DND-41 (cell line): Measurements from ENCODE around the gene DIPK2A.

Experiments used
- ATAC-seq: fragments of 200-7000 bp; cut with Tn5 transposase; 3 replicates; pipeline ENCODE4 v1.9.1; 2021; ENCODE audit warnings: low read depth; ENCODE audit not compliant: insufficient read depth
- DNase-seq: peaks from one replicate; pipeline ENCODE4 v3.0.0-alpha.2; 2020
- H2AFZ ChIP-seq: 2 replicates; pipeline ENCODE4 v1.6.0; 2012; ENCODE audit warnings: low read depth, low read length
- H3K27ac ChIP-seq: 2 replicates; pipeline ENCODE4 v1.5.1; 2012; ENCODE audit warnings: low read length, inconsistent platforms
- H3K27me3 ChIP-seq: fragments of 200-600 bp; sonication (generic); 2 replicates; pipeline ENCODE4 v1.6.0; 2012; ENCODE audit warnings: low read length, mild to moderate bottlenecking, inconsistent platforms; ENCODE audit not compliant: insufficient read depth, poor library complexity
- H3K36me3 ChIP-seq: 2 replicates; pipeline ENCODE4 v1.5.1; 2012; ENCODE audit warnings: low read length, inconsistent platforms; ENCODE audit not compliant: insufficient read depth
- H3K4me1 ChIP-seq: 2 replicates; pipeline ENCODE4 v1.5.1; 2012; ENCODE audit warnings: mild to moderate bottlenecking, low read length; ENCODE audit not compliant: insufficient read depth
- H3K4me2 ChIP-seq: 2 replicates; pipeline ENCODE4 v1.6.0; 2012; ENCODE audit warnings: mild to moderate bottlenecking, moderate library complexity, low read length, inconsistent platforms; ENCODE audit not compliant: insufficient read depth
- H3K4me3 ChIP-seq, 2 experiments: fragments of 200-600 bp in 1 of 2; shearing (Covaris generic) in 1 of 2; 2 replicates each; pipeline ENCODE4 v1.5.1; 2012 to 2016; ENCODE audit warnings: inconsistent platforms in 2 of 2, low read length in 2 of 2, mild to moderate bottlenecking in 2 of 2, low read depth in 1 of 2, moderate library complexity in 1 of 2
- H3K79me2 ChIP-seq: 2 replicates; pipeline ENCODE4 v1.6.0; 2012; ENCODE audit warnings: low read length, inconsistent platforms; ENCODE audit not compliant: insufficient read depth
- H3K9ac ChIP-seq: 2 replicates; pipeline ENCODE4 v1.6.0; 2012; ENCODE audit warnings: low read depth, mild to moderate bottlenecking, inconsistent platforms, low read length, moderate library complexity
- H3K9me3 ChIP-seq: 2 replicates; pipeline ENCODE4 v1.5.1; 2012; ENCODE audit warnings: low read length, moderate library complexity, mild to moderate bottlenecking, inconsistent platforms; ENCODE audit not compliant: insufficient read depth, severe bottlenecking
- H4K20me1 ChIP-seq: 2 replicates; pipeline ENCODE4 v1.6.0; 2012; ENCODE audit warnings: low read length; ENCODE audit not compliant: insufficient read depth
- EZH2 ChIP-seq: IDR thresholded peaks from 3 replicates; pipeline ENCODE4 v1.6.1; 2012; ENCODE audit warnings: borderline replicate concordance, low read depth, mild to moderate bottlenecking, moderate library complexity, low read length, inconsistent platforms; ENCODE audit not compliant: severe bottlenecking
- TF ChIP-seq, protein P1 (sequence below): IDR thresholded peaks from 2 replicates; pipeline ENCODE4 v1.5.1; 2012; ENCODE audit warnings: borderline replicate concordance, low read length, moderate library complexity, mild to moderate bottlenecking; ENCODE audit not compliant: poor library complexity, severe bottlenecking; ENCODE audit errors: extremely low read depth

DIPK2A gene

DNA sequence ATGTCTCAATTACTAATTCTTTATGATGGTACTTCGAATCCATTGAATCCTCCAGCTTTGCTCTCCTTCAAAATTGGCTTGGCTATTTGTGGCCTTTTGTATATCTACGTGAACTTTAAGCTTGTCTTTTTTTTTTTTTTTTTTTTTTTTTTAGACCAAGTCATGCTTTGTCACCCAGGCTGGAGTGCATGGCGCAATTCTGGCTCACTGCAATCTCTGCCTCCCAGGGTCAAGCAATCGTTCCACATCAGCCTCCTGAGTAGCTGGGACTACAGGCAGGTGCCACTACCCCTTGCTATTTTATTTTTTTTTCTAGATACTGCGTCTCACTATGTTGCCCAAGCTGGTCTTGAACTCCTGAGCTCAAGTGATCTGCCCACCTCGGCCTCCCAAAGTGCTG, 7.7 kb upstream of the DIPK2A start:
- H4K20me1 ChIP-seq: no peaks in the 10 kb centered on the region
- no peak overlapping the region for H3K27ac ChIP-seq
- H3K4me3 ChIP-seq: no peak overlapping the region
- TF ChIP-seq EZH2: no peak
- TF ChIP-seq, protein P1, sequence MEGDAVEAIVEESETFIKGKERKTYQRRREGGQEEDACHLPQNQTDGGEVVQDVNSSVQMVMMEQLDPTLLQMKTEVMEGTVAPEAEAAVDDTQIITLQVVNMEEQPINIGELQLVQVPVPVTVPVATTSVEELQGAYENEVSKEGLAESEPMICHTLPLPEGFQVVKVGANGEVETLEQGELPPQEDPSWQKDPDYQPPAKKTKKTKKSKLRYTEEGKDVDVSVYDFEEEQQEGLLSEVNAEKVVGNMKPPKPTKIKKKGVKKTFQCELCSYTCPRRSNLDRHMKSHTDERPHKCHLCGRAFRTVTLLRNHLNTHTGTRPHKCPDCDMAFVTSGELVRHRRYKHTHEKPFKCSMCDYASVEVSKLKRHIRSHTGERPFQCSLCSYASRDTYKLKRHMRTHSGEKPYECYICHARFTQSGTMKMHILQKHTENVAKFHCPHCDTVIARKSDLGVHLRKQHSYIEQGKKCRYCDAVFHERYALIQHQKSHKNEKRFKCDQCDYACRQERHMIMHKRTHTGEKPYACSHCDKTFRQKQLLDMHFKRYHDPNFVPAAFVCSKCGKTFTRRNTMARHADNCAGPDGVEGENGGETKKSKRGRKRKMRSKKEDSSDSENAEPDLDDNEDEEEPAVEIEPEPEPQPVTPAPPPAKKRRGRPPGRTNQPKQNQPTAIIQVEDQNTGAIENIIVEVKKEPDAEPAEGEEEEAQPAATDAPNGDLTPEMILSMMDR: no peak
- DNase-seq (no peak), ATAC-seq (no peak)
- H3K4me1 ChIP-seq: no peaks in the 10 kb centered on the region
- no peak overlapping the region for H3K9ac ChIP-seq
- H3K4me2 ChIP-seq: no peak overlapping the region
- H3K9me3 ChIP-seq: peaks cover 2% of the 10 kb centered on the region
- no peaks in the 10 kb centered on the region for H3K79me2 ChIP-seq
- H3K36me3 ChIP-seq: no peaks in the 10 kb centered on the region
- H2AFZ ChIP-seq: no peak overlapping the region
- H3K27me3 ChIP-seq: peaks cover 8% of the 10 kb centered on the region

DNA sequence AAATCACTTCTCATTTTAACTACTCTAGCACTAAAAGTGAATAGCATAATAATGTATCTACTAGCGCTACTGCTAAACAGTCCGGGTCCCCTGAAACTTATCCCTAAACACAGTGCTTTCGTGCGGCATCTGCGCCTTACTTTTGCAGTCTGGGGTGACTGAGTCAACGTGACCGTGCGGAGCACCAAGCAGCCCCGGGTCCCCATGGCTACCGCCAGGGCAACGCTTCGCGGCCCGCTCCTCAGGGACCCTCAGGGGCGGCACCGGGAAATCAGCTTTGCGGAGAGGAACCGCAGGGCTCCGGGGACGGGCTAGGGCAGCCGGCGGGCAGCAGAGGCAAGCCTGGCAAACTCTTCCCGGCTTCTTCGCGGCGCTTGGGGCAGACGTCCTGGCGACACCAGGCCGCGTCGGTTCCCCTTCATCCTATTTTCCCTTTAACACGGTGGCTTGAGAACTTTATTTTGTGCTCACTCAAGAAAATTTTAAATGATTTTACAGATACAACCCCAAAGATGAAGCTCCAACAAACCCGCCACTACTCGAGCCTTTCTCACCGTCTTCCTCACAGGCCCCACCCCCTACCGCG, 757 bp upstream of the DIPK2A start:
- H3K27me3 ChIP-seq: peaks cover 16% of the 10 kb centered on the region
- H3K79me2 ChIP-seq: peaks cover 35% of the 10 kb centered on the region
- peak overlapping the region; percentile 86 for H3K27ac ChIP-seq
- H3K4me2 ChIP-seq: peak overlapping the region; percentile 88
- ATAC-seq: peak; percentile 15
- H4K20me1 ChIP-seq: peaks cover 17% of the 10 kb centered on the region; the same call in 1 of the 2 replicates
- peak overlapping the region; percentile 94 for H2AFZ ChIP-seq
- H3K4me3 ChIP-seq: peak overlapping the region; percentile 82 to 98
- peaks cover 37% of the 10 kb centered on the region for H3K4me1 ChIP-seq
- no peaks in the 10 kb centered on the region for H3K9me3 ChIP-seq
- peak; percentile 64 for DNase-seq
- peak overlapping the region; percentile 85 for H3K9ac ChIP-seq
- H3K36me3 ChIP-seq: no peaks in the 10 kb centered on the region
- no peak for TF ChIP-seq EZH2
- TF ChIP-seq, protein P1: peak; percentile 11

DNA sequence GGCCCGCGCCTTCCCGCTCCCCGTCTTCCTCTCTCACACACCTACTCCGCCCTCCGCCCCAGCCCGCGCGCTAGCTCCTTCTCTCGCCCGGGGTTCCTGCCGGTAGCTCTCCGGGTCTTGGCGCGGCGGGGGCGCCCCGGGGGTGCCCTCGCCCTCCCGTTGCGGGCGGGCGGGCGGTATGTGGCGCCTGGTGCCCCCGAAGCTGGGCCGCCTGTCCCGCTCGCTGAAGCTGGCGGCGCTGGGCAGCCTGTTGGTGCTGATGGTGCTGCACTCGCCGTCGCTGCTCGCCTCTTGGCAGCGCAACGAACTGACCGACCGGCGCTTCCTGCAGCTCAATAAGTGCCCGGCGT, 507 bp downstream of the DIPK2A start:
- no peak for DNase-seq
- H3K27me3 ChIP-seq: peaks cover 16% of the 10 kb centered on the region
- peaks cover 48% of the 10 kb centered on the region for H3K79me2 ChIP-seq
- H3K27ac ChIP-seq: peak overlapping the region; percentile 86
- TF ChIP-seq, protein P1: no peak
- no peak for TF ChIP-seq EZH2
- no peaks in the 10 kb centered on the region for H3K36me3 ChIP-seq
- H2AFZ ChIP-seq: peak overlapping the region; percentile 92
- ATAC-seq: peak; percentile 15; the same call in 2 of the 3 replicates
- H3K9me3 ChIP-seq: no peaks in the 10 kb centered on the region
- peak overlapping the region; percentile 82 to 98 for H3K4me3 ChIP-seq
- H4K20me1 ChIP-seq: peaks cover 20% of the 10 kb centered on the region; the same call in 1 of the 2 replicates
- H3K4me1 ChIP-seq: peaks cover 44% of the 10 kb centered on the region
- H3K9ac ChIP-seq: peak overlapping the region; percentile 85
- peak overlapping the region; percentile 88 for H3K4me2 ChIP-seq
